GM21528 (cell line): ENCODE data around the gene KCTD6.
"Not testable (repeated sequence)": the region's sequence is repeated elsewhere in the genome, so short reads cannot be mapped to it uniquely, and the experiment has no call there.

Experiments
- ATAC-seq: cut with Tn5 transposase; IDR thresholded peaks from one replicate; pipeline ENCODE4 v1.9.1; 2021; ENCODE audit warnings: mild to moderate bottlenecking, moderate library complexity; ENCODE audit not compliant: unreplicated experiment, low FRiP score

The KCTD6 gene

GRCh38 chr3:58521917-58522631 is 30.2 kb downstream of the KCTD6 start:
- no peak for ATAC-seq

DNA sequence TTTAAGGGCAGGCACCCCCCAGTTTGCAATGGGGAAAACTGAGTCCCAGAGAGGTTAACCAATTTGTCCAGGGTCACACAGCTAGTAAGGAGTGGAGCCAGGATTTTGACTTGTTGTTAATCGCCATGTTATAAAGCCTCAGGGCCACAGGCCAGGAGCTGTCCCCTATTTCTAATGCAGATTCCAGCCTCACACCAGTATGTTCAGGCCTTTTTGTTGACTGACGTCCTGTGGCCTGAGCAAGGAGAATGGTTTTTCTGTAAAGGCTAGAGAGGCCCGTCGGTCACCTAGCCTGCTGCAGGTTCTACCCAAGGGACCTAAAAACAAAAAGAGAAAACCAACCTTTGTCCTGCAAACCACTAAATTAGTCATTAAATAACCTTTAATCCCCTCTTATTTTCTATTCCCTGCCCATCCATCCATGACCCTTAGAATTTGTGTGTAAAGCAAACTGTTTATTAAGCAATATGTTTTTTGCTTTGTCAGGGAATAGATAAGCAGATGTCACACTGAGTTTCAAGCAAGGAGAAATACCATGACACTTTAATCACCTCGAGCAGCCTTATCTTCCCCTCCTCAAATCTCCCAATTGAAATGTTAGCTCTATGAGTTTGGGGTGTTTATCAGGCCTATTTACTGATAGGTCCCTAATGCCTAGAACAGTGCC is 31.0 kb downstream of the KCTD6 start:
- ATAC-seq: no peak

GRCh38 chr3:58524326-58524888 is 32.5 kb downstream of the KCTD6 start:
- no peak for ATAC-seq

DNA sequence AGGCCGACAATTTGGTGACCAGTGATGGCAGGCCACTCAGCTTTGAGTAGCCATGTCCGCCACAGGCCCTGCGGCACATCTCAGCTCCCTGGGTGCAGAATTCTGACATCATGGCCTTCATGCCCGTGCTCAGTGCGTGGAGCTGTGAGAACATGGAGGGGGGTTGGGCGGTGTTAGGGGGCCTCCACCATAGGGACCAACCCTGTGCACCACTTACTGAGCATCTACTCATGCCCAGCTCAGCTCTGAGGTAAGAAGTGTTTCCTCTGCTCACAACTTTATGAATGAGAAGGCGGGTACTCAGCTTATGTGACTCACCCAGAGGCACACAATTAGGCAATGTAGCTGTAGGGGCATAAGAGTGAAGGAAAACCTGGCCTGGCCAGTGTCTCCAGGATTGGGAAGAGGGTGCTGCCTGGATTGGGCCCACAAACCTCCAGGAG is 34.6 kb downstream of the KCTD6 start:
- no peak for ATAC-seq

GRCh38 chr3:58527440-58527839 is 35.5 kb downstream of the KCTD6 start:
- ATAC-seq: not testable (repeated sequence)

- no peak for ATAC-seq
Observed at GRCh38 chr3:58528629-58529028, 36.7 kb downstream of the KCTD6 start.

- no peak for ATAC-seq
Observed at GRCh38 chr3:58529516-58530353, 37.8 kb downstream of the KCTD6 start.

DNA sequence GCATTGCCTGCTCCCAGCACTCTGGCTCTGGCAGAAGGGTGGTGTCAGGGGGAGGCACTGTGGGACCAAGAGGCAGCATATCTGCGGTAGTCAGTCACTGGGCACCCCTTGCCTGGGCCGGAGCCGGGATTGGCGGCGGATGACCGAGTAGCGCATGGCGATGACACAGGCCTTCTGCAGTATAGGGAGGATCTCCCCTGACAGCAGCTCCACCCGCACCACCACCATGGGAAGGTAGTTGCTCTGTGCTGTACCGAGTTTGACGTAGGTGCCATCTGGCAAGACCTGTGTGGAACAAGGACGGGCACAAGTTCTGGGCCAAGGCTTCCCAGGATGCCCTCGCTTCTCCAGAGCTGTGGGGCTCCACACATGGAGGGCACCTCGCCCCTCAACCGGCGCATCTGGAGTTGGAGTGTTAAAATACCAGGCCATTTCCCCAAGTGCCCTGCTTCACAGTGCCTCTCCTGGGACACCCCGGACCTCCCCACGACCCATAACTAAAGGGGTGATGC is 38.5 kb downstream of the KCTD6 start:
- no peak for ATAC-seq

GRCh38 chr3:58531555-58531954 is 39.7 kb downstream of the KCTD6 start:
- ATAC-seq: no peak

- ATAC-seq: no peak
Observed at GRCh38 chr3:58531956-58532355, 40.1 kb downstream of the KCTD6 start.

DNA sequence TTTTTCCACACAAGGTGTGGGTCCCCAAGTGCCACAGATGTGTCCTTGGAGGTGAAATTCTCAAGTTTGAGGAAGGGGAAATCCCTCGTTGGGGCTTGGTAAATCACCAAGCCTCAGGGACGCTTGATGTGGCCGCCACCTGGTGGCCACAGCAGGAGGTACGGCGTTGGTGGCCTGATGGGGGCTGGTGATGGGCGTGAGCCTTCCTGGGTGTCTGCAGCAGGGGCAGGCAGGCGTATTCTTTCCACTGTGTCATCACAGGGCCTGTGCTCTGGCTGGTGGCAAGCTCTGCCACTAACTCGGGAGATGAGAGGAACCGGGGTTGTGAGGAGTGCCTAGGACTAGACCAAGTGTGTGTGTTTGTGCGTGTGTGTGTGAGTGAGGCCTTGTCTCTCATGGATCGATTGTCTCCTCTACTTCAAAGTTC is 40.9 kb downstream of the KCTD6 start:
- ATAC-seq: peak; percentile 86

- ATAC-seq: no peak
Observed at GRCh38 chr3:58534592-58535494, 42.9 kb downstream of the KCTD6 start.

- ATAC-seq: no peak
Observed at GRCh38 chr3:58535531-58536500, 43.9 kb downstream of the KCTD6 start.

DNA sequence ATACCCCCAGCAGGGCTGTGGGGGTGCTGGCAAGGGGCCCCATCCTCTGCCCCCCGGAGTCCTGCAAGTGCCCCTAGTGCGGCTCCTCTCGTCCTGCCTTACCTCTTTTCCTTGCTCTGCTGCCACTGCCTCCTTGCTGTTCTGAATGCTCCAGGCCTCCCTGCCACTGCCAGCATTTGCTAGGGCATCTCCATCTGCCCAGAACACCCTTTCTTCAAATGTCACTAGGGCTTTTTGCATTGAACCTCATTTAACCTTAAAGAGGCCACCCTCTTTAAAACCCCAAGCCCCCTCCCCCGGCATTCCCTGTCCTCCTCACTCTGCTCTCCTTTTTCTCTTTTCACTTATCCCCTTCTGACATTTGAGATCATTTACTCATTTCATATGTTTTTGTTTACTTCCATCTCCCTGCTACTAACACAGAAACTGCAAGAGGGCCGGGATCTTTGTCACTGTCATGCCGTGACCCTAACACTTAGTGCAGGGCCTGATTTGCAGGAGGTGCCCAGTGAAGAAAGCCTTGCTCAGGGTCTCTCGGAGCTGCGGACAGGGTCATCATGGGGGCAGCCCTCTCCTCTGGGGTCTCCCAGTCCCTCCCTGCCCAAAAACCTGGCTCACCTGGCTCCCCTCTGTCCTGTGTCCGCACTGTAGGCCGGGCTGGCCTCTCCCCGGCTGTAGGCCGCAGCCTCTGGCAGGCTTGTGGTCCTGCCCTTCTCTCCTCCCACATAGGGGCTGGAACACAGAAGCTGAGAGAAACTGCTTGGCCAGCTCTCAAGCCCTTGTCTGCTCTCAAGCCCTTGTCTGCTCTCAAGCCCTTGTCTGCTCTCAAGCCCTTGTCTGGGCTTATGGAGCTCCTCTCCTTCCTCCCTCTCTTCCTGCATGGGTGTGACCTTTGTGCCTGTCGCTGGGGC is 44.9 kb downstream of the KCTD6 start, which contains the start of gene ACOX2:
Gene ACOX2, minus strand, starts transcription at position 690 of the 911 bp plus-strand sequence. CDS start 2,084 bp downstream, outside the sequence.
- ATAC-seq: no peak

DNA sequence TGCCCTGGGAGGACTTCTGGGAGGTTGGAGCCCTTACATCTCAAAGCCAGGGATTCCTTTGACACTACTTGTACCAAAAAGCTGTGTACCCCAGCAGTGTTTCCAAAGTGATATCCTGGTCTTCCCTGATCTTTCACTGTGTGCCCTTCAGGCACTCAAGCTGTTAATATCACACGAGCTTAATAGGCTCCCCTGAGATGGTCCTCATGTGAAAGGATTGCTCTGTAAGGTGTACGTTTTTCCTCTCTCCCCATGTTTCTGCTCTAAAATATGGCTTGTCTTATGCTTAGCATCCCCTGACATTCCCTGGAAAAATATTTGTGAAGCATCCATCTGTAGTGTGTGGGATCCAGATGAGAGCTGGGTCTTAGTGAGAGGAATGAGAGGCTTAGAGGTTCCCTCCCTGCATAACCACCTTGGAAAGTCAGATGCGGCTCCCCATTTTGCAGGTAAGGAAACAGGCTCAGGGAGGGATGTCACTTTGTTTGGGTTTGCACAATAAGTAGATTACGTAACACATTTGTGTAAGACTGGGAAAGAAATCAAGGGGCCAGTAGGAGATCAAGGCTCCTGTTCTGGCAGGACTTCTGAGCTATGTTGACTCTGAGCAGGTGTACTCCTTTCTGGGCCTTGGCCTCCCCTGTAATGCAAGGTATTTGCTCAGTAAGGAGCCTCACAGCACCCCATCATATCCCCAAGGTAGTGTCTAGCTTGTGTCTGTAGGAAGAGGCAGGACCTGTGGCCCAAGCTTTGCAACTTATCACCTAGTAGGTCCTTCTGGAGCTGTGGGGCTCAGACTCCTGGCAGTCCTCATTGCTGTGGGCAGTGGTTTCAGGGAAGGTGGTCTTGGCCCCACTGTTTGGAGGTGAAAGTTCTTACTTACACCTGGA is 45.8 kb downstream of the KCTD6 start:
- ATAC-seq: no peak

GRCh38 chr3:58539626-58540025 is 47.7 kb downstream of the KCTD6 start:
- ATAC-seq: no peak
